ENCODE results near the gene LRRC4C.
"Not testable (repeated sequence)": the region's sequence is repeated elsewhere in the genome, so short reads cannot be mapped to it uniquely, and the experiment has no call there.

LRRC4C gene

GRCh38 chr11:40619654-40620053 lies 839.8 kb downstream of the LRRC4C start:
- DNase-seq: no peak

- DNase-seq: no peak
These were observed 852.7 kb downstream of the LRRC4C start for GRCh38 chr11:40606800-40607199.

GRCh38 chr11:40602866-40603552 lies 856.4 kb downstream of the LRRC4C start:
- no peak for DNase-seq

GRCh38 chr11:40597546-40598113 lies 861.8 kb downstream of the LRRC4C start:
- no peak for DNase-seq

GRCh38 chr11:40573254-40573891 lies 886.1 kb downstream of the LRRC4C start:
- DNase-seq: no peak

GRCh38 chr11:40569947-40570531 lies 889.4 kb downstream of the LRRC4C start:
- DNase-seq: no peak

- no peak for DNase-seq
These were observed 892.1 kb downstream of the LRRC4C start for GRCh38 chr11:40567392-40567791.

- no peak for DNase-seq
These were observed 915.3 kb downstream of the LRRC4C start for GRCh38 chr11:40544162-40544561.

GRCh38 chr11:40542821-40543220 lies 916.6 kb downstream of the LRRC4C start:
- DNase-seq: no peak

GRCh38 chr11:40537734-40538133 lies 921.7 kb downstream of the LRRC4C start:
- DNase-seq: no peak

GRCh38 chr11:40522080-40522479 lies 937.4 kb downstream of the LRRC4C start:
- DNase-seq: not testable (repeated sequence)

- no peak for DNase-seq
These were observed 942.3 kb downstream of the LRRC4C start for GRCh38 chr11:40517122-40517521.

GRCh38 chr11:40514124-40514523 lies 945.3 kb downstream of the LRRC4C start:
- no peak for DNase-seq

GRCh38 chr11:40513281-40513680 lies 946.2 kb downstream of the LRRC4C start:
- DNase-seq: no peak

- DNase-seq: no peak
These were observed 951.1 kb downstream of the LRRC4C start for GRCh38 chr11:40508303-40508702.

GRCh38 chr11:40506226-40506625 lies 953.2 kb downstream of the LRRC4C start:
- no peak for DNase-seq

- no peak for DNase-seq
These were observed 968.1 kb downstream of the LRRC4C start for GRCh38 chr11:40491341-40491740.

- no peak for DNase-seq
These were observed 991.7 kb downstream of the LRRC4C start for GRCh38 chr11:40467771-40468170.

GRCh38 chr11:40445391-40445790 lies 1014.1 kb downstream of the LRRC4C start:
- no peak for DNase-seq

GRCh38 chr11:40444151-40444550 lies 1015.3 kb downstream of the LRRC4C start:
- no peak for DNase-seq

- DNase-seq: no peak
These were observed 1024.1 kb downstream of the LRRC4C start for GRCh38 chr11:40435344-40435743.

- DNase-seq: no peak
These were observed 1024.5 kb downstream of the LRRC4C start for GRCh38 chr11:40434926-40435325.

GRCh38 chr11:40432358-40432757 lies 1027.1 kb downstream of the LRRC4C start:
- no peak for DNase-seq

GRCh38 chr11:40425168-40425567 lies 1034.3 kb downstream of the LRRC4C start:
- no peak for DNase-seq
